T-helper 17 cell (primary cell): ENCODE measurements around the gene TTYH3. TPM values are rescaled to one million over a fixed set of nuclear protein-coding genes. Genes with fewer than 3 reads are reported as not detected.

Experiments
- ATAC-seq: fragments of 150-1000 bp; cut with Tn5 transposase; 2 replicates; pipeline ENCODE4 v1.10.0; 2021; ENCODE audit warnings: mild to moderate bottlenecking, moderate library complexity
- DNase-seq, 3 donors: peaks; one replicate each; pipeline versions ENCODE4 v3.0.0 to v3.0.0-alpha.2; 2020 to 2021
- H3K9me3 ChIP-seq: one replicate; pipeline ENCODE4 v1.7.0; 2013; ENCODE audit warnings: low read length, mild to moderate bottlenecking; ENCODE audit not compliant: control insufficient read depth, poor library complexity, severe bottlenecking
- H3K27ac Mint-ChIP-seq: one replicate; pipeline ENCODE4 v1.8.0; 2022; ENCODE audit warnings: mild to moderate bottlenecking, moderate library complexity, mixed read lengths
- H3K27me3 Mint-ChIP-seq: one replicate; pipeline ENCODE4 v1.8.0; 2022; ENCODE audit warnings: mixed read lengths
- H3K36me3 Mint-ChIP-seq: one replicate; pipeline ENCODE4 v1.8.0; 2022; ENCODE audit warnings: low read depth, mixed read lengths
- H3K4me1 Mint-ChIP-seq: one replicate; pipeline ENCODE4 v1.8.0; 2022; ENCODE audit warnings: mild to moderate bottlenecking, mixed read lengths
- H3K4me3 Mint-ChIP-seq: one replicate; pipeline ENCODE4 v1.8.0; 2022; ENCODE audit warnings: mild to moderate bottlenecking, moderate library complexity, mixed read lengths
- total RNA-seq, 4 donors: library from RNA in 2 of 4; stranded (reverse) in 2 of 4; gene quantifications; one replicate each; pipeline ENCODE4 v1.2.3 and lab custom pipeline; 2022 to 2026

TTYH3 gene
- total RNA-seq, 2 donors from 2014 or later = 13.2 to 14.8 TPM

- ATAC-seq (peak; percentile 84), DNase-seq (peak; percentile 51 to 69 (median 59))
- peaks cover 33% of the 10 kb centered on the region for H3K4me1 Mint-ChIP-seq
- H3K4me3 Mint-ChIP-seq = peak overlapping the region; percentile 86
- peak overlapping the region; percentile 66 for H3K27ac Mint-ChIP-seq
- H3K27me3 Mint-ChIP-seq = no peaks in the 10 kb centered on the region
- no peaks in the 10 kb centered on the region for H3K9me3 ChIP-seq
- H3K36me3 Mint-ChIP-seq = no peaks in the 10 kb centered on the region
These were observed 78.5 kb downstream of the TTYH3 start for GRCh38 chr7:2710286-2710655.

GRCh38 chr7:2710901-2711551, 79.2 kb downstream of the TTYH3 start:
- DNase-seq (no peak), ATAC-seq (peak; percentile 32)
- peak overlapping the region; percentile 14 for H3K27ac Mint-ChIP-seq
- peaks cover 40% of the 10 kb centered on the region for H3K4me1 Mint-ChIP-seq
- H3K4me3 Mint-ChIP-seq = peak overlapping the region; percentile 86
- H3K36me3 Mint-ChIP-seq = no peaks in the 10 kb centered on the region
- no peaks in the 10 kb centered on the region for H3K27me3 Mint-ChIP-seq
- H3K9me3 ChIP-seq = no peaks in the 10 kb centered on the region

- DNase-seq (no peak), ATAC-seq (no peak)
- no peaks in the 10 kb centered on the region for H3K9me3 ChIP-seq
- Mint-ChIP-seq H3K36me3 (no peaks in the 10 kb centered on the region), H3K27ac (no peak overlapping the region), H3K4me3 (no peak overlapping the region), H3K4me1 (peaks cover 47% of the 10 kb centered on the region), H3K27me3 (no peaks in the 10 kb centered on the region)
These were observed 80.3 kb downstream of the TTYH3 start for GRCh38 chr7:2711895-2712675.

GRCh38 chr7:2713370-2713769, 81.6 kb downstream of the TTYH3 start:
- no peak overlapping the region for H3K4me3 Mint-ChIP-seq
- H3K9me3 ChIP-seq = no peaks in the 10 kb centered on the region
- DNase-seq (no peak), ATAC-seq (no peak)
- H3K36me3 Mint-ChIP-seq = no peaks in the 10 kb centered on the region
- no peaks in the 10 kb centered on the region for H3K27me3 Mint-ChIP-seq
- H3K27ac Mint-ChIP-seq = peak overlapping the region; percentile 43
- peaks cover 49% of the 10 kb centered on the region for H3K4me1 Mint-ChIP-seq

- no peak for ATAC-seq
- DNase-seq = no peak
- peak overlapping the region; percentile 43 for H3K27ac Mint-ChIP-seq
- H3K4me1 Mint-ChIP-seq = peaks cover 49% of the 10 kb centered on the region
- H3K27me3 Mint-ChIP-seq = no peaks in the 10 kb centered on the region
- H3K4me3 Mint-ChIP-seq = no peak overlapping the region
- H3K9me3 ChIP-seq = no peaks in the 10 kb centered on the region
- H3K36me3 Mint-ChIP-seq = no peaks in the 10 kb centered on the region
These were observed 82.2 kb downstream of the TTYH3 start for GRCh38 chr7:2713978-2714377.

Other genes starting within 250 kb of the TTYH3 start
- gene CHST12, start 228.4 kb upstream of the TTYH3 start, total RNA-seq = 10 to 100 TPM; 18.7 to 19.5 TPM
- not detected for gene GRIFIN, start 155.6 kb upstream of the TTYH3 start, total RNA-seq
- gene LFNG, start 112.2 kb upstream of the TTYH3 start, total RNA-seq = 100 to 1,000 TPM; 110 to 116 TPM
- 10 to 100 TPM; 19.5 to 20.5 TPM for gene BRAT1, start 76.5 kb upstream of the TTYH3 start, total RNA-seq
- 1 to 10 TPM; 6.7 to 9.0 TPM for gene IQCE, start 73.0 kb upstream of the TTYH3 start, total RNA-seq
- under 1 TPM; 0.32 to 0.76 TPM for gene AMZ1, start 56.2 kb downstream of the TTYH3 start, total RNA-seq
- 10 to 100 TPM; 13.5 to 19.2 TPM for gene GNA12, start 212.3 kb downstream of the TTYH3 start, total RNA-seq